DMS53 (cell line): ENCODE results near the gene ARID2.

Experiments used
- DNase-seq: peaks from one replicate; lab custom pipeline; 2025; lab: John Stamatoyannopoulos, UW

The ARID2 gene

GRCh38 chr12:45939759-45940158 is 210.3 kb downstream of the ARID2 start:
- peak; percentile 52 for DNase-seq

- no peak for DNase-seq
Measured at GRCh38 chr12:45944771-45945170, 215.3 kb downstream of the ARID2 start.

GRCh38 chr12:45946435-45946834 is 216.9 kb downstream of the ARID2 start:
- no peak for DNase-seq

- DNase-seq, result no peak
Measured at GRCh38 chr12:45948546-45948945, 219.0 kb downstream of the ARID2 start.
